ENCODE data around the gene FALEC.

- TF ChIP-seq EZH2 (IDR thresholded peaks at IDR 0.05; ENCODE audit: borderline replicate concordance, low read depth, low read length, severe bottlenecking): no peak
- TF ChIP-seq, protein P1, sequence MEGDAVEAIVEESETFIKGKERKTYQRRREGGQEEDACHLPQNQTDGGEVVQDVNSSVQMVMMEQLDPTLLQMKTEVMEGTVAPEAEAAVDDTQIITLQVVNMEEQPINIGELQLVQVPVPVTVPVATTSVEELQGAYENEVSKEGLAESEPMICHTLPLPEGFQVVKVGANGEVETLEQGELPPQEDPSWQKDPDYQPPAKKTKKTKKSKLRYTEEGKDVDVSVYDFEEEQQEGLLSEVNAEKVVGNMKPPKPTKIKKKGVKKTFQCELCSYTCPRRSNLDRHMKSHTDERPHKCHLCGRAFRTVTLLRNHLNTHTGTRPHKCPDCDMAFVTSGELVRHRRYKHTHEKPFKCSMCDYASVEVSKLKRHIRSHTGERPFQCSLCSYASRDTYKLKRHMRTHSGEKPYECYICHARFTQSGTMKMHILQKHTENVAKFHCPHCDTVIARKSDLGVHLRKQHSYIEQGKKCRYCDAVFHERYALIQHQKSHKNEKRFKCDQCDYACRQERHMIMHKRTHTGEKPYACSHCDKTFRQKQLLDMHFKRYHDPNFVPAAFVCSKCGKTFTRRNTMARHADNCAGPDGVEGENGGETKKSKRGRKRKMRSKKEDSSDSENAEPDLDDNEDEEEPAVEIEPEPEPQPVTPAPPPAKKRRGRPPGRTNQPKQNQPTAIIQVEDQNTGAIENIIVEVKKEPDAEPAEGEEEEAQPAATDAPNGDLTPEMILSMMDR (IDR thresholded peaks at IDR 0.05; ENCODE audit: borderline replicate concordance, extremely low read depth, low read length, poor library complexity, severe bottlenecking): no peak
These were observed 32.7 kb downstream of the FALEC start for GRCh38 chr1:150548324-150548631.

Measured in DND-41 (cell line).